Renal cortex interstitium (tissue), 11 donors: ENCODE data around the gene SLC6A11. TPM values are rescaled to one million over a fixed set of nuclear protein-coding genes. Genes with fewer than 3 reads are reported as not detected.

Experiments
- DNase-seq, 11 donors: peaks; one replicate each; pipeline ENCODE4 v3.0.0-alpha.2; 2013; ENCODE audit warnings: low read depth in 9 of 11, low spot score in 4 of 11; ENCODE audit errors: extremely low read depth in 1 of 11
- polyA plus RNA-seq, 3 donors: library from polyadenylated mRNA; unstranded; fragments of 120-200 nt; gene quantifications; one replicate each; pipeline ENCODE4 v1.2.1, GENCODE V29; 2013; ENCODE audit not compliant: insufficient read length in 3 of 3

Gene SLC6A11
- polyA plus RNA-seq, 3 donors = 0.11 to 0.24 (median 0.12) TPM

DNA sequence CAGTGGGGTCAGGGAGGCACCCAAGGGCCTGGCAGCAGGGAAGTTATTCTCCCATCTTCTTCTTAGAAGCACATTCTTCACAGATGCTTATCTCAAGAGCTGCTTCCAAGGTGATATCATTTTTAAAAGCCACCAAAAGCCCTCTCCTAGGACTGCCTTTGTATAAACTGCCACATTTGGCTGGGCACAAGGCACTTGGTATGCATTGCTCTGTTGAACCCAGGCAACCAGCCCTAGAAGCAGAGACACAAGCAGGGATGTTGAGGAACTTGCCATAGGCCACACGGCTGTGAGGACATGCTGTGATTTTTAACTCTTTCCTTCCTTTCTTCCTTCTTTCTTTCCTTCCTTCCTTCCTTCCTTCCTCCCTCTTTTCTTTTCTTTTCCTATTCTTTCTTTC, 169.2 kb downstream of the SLC6A11 start:
- no peak for DNase-seq

DNA sequence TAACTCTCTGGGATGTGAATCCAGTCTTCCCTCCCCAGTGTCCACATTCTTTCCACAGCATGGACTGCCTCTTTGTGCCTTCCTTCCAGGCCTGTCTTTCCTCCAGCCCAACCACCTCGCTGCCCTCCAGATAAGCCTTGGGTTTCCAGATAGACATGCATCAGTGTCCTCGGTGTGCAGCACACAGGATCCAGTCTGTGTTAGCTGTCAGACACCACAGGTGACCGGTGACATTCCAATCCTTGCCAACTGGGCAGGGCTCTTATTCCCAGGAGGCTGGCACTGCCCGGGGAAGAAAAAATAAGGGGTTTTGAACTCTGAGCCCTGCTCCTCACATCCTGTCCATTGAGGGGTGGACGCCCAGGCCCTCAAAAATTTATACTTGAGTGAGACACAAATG, 170.6 kb downstream of the SLC6A11 start:
- no peak for DNase-seq

DNA sequence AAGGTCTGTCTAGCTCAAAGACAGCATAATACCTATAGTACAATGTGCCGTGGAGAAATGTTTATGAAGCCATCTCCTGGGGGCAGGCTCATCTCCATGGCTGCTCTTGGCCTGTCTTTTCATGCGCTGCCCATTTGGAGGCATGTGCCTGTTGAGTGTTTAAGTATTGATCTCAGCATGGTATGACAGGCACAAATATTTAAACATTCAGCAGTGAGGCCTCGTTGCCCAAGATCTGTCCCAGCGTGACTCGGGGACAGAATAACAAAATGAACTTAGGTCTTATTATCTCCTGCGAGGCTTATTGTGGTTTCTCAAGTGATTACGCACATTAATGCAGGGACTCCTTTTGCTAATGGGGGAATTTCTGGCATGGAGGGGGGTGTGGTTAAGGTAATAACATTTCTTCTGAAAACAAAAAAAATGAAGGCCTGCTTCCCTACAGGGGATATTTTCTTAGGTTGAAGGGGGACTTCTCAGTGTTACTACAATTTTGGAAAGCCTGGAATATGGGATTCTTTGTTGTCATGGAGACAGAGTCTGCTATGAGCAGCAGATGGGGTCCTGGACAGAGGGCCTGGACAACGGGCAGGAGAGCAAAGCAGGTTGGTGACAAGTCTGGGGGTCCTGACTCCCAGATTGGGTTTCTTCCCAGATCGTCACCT, 172.1 kb downstream of the SLC6A11 start:
- no peak for DNase-seq

DNA sequence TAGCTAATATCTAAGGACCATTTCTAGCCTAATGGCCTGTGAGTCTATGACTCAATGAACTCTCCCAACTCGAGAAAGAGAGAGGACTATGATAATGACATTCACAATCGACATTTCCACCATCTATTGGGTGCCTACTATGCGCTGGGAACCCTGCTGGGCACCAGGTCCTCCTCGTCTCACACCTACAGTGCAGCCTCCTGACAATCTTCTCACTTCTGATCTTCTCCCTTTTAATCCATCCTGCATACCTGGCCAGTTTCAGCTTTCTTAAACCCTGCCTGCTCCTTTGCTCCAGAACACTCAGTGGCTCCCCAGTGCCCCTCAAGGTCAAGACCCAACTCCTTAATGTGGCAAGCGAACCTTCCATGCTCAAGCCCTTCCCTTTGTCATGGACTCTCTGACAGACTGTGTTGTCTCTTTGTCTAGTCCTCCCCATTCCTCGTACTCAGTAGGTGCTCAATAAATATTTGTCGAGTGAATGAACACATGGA, 173.0 kb downstream of the SLC6A11 start:
- no peak for DNase-seq

Other genes with a start within 250 kb of the SLC6A11 start
- 1 to 10 TPM in 1 of 3 donors, under 1 TPM in 2; 0.65 to 1.9 (median 0.82) TPM for gene SLC6A1, start 176.5 kb downstream of the SLC6A11 start, polyA plus RNA-seq